PC-9 (cell line): Measurements from ENCODE around the gene PTK6. TPM values are rescaled to one million over a fixed set of nuclear protein-coding genes. Genes with fewer than 3 reads are reported as not detected.

Source experiments
- BruUV-seq: library from RNA; stranded (reverse); fragments of 400-500 nt; replicated peaks from 2 replicates; lab custom pipeline; 2021; lab: Mats Ljungman, UMichigan
- CTCF ChIA-PET: fragments of 300-600 bp; sonication (Branson Sonifier 250); formaldehyde crosslinking; loops from one replicate; lab custom pipeline; 2022; ENCODE audit warnings: antibody characterized with exemption; lab: Charles Lee
- POLR2A ChIA-PET: fragments of 300-600 bp; sonication (Branson Sonifier 250); formaldehyde crosslinking; loops from one replicate; lab custom pipeline; 2022; ENCODE audit warnings: antibody characterized with exemption; ENCODE audit not compliant: unreplicated experiment; lab: Charles Lee
- DNase-seq, 2 experiments: peaks; one replicate each; pipeline versions ENCODE4 v3.0.0 to v3.0.0-alpha.2; 2015 to 2022; ENCODE audit warnings: mixed read lengths in 1 of 2
- H2AFZ ChIP-seq: fragments of 200-600 bp; sonication (generic); 2 replicates; pipeline ENCODE4 v1.8.1; 2017; ENCODE audit warnings: antibody characterized with exemption
- H3F3A ChIP-seq: fragments of 200-600 bp; sonication (generic); 2 replicates; pipeline ENCODE4 v1.8.1; 2017; ENCODE audit warnings: antibody characterized with exemption, mild to moderate bottlenecking, low read depth; ENCODE audit not compliant: insufficient read depth
- H3K27ac ChIP-seq: fragments of 200-600 bp; sonication (generic); 2 replicates; pipeline ENCODE4 v1.6.1; 2016; ENCODE audit warnings: mixed run types
- H3K27me3 ChIP-seq: fragments of 200-600 bp; sonication (generic); 2 replicates; pipeline ENCODE4 v1.6.1; 2016; ENCODE audit warnings: low read depth, mixed run types; ENCODE audit not compliant: insufficient read depth
- H3K36me3 ChIP-seq: fragments of 200-600 bp; sonication (generic); 2 replicates; pipeline ENCODE4 v1.6.1; 2016; ENCODE audit warnings: low read depth, mixed run types
- H3K4me1 ChIP-seq: fragments of 200-600 bp; sonication (generic); replicated peaks from 2 replicates; pipeline ENCODE4 v1.6.1; 2016; ENCODE audit warnings: mixed run types; ENCODE audit not compliant: insufficient read depth
- H3K4me2 ChIP-seq: fragments of 200-600 bp; sonication (generic); 2 replicates; pipeline ENCODE4 v1.6.1; 2017; ENCODE audit warnings: mixed run types
- H3K4me3 ChIP-seq: fragments of 200-600 bp; sonication (generic); 2 replicates; pipeline ENCODE4 v1.6.1; 2016; ENCODE audit warnings: mixed run types
- H3K79me2 ChIP-seq: fragments of 200-600 bp; sonication (generic); 2 replicates; pipeline ENCODE4 v1.6.1; 2017; ENCODE audit warnings: low read depth, mixed run types
- H3K9me2 ChIP-seq: fragments of 200-600 bp; sonication (generic); 2 replicates; pipeline ENCODE4 v1.8.1; 2017; ENCODE audit warnings: mild to moderate bottlenecking; ENCODE audit not compliant: insufficient read depth
- H3K9me3 ChIP-seq: fragments of 200-600 bp; sonication (generic); 2 replicates; pipeline ENCODE4 v1.8.1; 2016; ENCODE audit warnings: low read depth; ENCODE audit not compliant: insufficient read depth
- H4K20me1 ChIP-seq: fragments of 200-600 bp; sonication (generic); 2 replicates; pipeline ENCODE4 v1.8.1; 2017; ENCODE audit not compliant: insufficient read depth
- CTCF ChIP-seq: fragments of 200-600 bp; sonication (generic); conservative IDR thresholded peaks from 2 replicates; pipeline ENCODE4 v1.6.1; 2017; ENCODE audit warnings: mixed run types, antibody characterized with exemption, mild to moderate bottlenecking, moderate library complexity
- EZH2 ChIP-seq: fragments of 200-600 bp; sonication (generic); IDR thresholded peaks from 2 replicates; pipeline ENCODE4 v1.8.0; 2017; ENCODE audit warnings: antibody characterized with exemption, low read depth
- intact Hi-C: fragments of 100-400 bp; cut with micrococcal nuclease; formaldehyde crosslinking; loops from one replicate; pipeline ENCODE4 v1.10.0; 2022; ENCODE audit not compliant: unreplicated experiment
- total RNA-seq: library from RNA; stranded (reverse); gene quantifications from 2 replicates; pipeline ENCODE4 v1.2.3, GENCODE V29; 2021

The PTK6 gene
- total RNA-seq, 1 experiment from 2014 or later: 12.9 TPM

- intact Hi-C loops: loop anchor here (10.0 kb wide), 1 partner anchor 54 kb away; no protein-coding TSS in a partner anchor
- no peaks in the 10 kb centered on the region for H3K79me2 ChIP-seq
- H3K9me3 ChIP-seq: no peaks in the 10 kb centered on the region
- H3K4me2 ChIP-seq: peak within 1 kb of the TSS; percentile 51
- peaks cover 36% of the 10 kb centered on the region for H3K27me3 ChIP-seq
- TF ChIP-seq CTCF (no peak), EZH2 (no peak)
- H3K4me3 ChIP-seq: peak within 1 kb of the TSS; percentile 50; the same call in 1 of the 2 replicates
- no peaks in the 10 kb centered on the region for H3K9me2 ChIP-seq
- no peaks in the 10 kb centered on the region for H3K4me1 ChIP-seq
- CTCF ChIA-PET: no interaction called here
- POLR2A ChIA-PET: no interaction called here
- no peak within 1 kb of the TSS for H3K27ac ChIP-seq
- H3K36me3 ChIP-seq: no peaks in the 10 kb centered on the region
- peaks cover 3% of the 10 kb centered on the region; the same call in 1 of the 2 replicates for H4K20me1 ChIP-seq
- no TSS peak for BruUV-seq
- peak in 1 of 2 experiments; percentile 32 for DNase-seq
- H2AFZ ChIP-seq: no peak within 1 kb of the TSS
- peaks cover 9% of the 10 kb centered on the region for H3F3A ChIP-seq
Measured at GRCh38 chr20:63498960-63499337, 38.2 kb downstream of the PTK6 start, which contains the start of gene EEF1A2. TSS of gene EEF1A2 (minus strand) at chr20:63499083. CDS start at chr20:63497763, 1,320 bp downstream.

- Histone ChIP-seq H3F3A (peaks cover 9% of the 10 kb centered on the region), H3K27ac (no peak overlapping the region), H3K4me2 (peak overlapping the region; percentile 51), H2AFZ (no peak overlapping the region), H3K4me1 (no peaks in the 10 kb centered on the region), H3K9me2 (no peaks in the 10 kb centered on the region), H3K36me3 (no peaks in the 10 kb centered on the region), H3K27me3 (peaks cover 29% of the 10 kb centered on the region), H3K4me3 (peak overlapping the region; percentile 29; the same call in 1 of the 2 replicates), H4K20me1 (peaks cover 3% of the 10 kb centered on the region; the same call in 1 of the 2 replicates), H3K9me3 (no peaks in the 10 kb centered on the region), H3K79me2 (no peaks in the 10 kb centered on the region)
- BruUV-seq: no TSS peak
- peak; percentile 43 to 77 for DNase-seq
- intact Hi-C loops: loop anchor here (10.0 kb wide), 1 partner anchor 53 kb away; no protein-coding TSS in a partner anchor
- POLR2A ChIA-PET: interaction anchor here (0.6 to 0.7 kb wide), 2 partner anchors 22 to 37 kb away, joined by 3 read pairs; partner anchors contain the start of gene PPDPF
- TF ChIP-seq CTCF (no peak), EZH2 (0 out of 2 replicates have a peak, but pooled peaks have one; percentile 63)
- CTCF ChIA-PET: no interaction called here
Measured at GRCh38 chr20:63497946-63498935, 38.9 kb downstream of the PTK6 start.

GRCh38 chr20:63497138-63497945 is 39.8 kb downstream of the PTK6 start:
- Histone ChIP-seq H3K4me3 (peak overlapping the region; percentile 29; the same call in 1 of the 2 replicates), H3K4me1 (no peaks in the 10 kb centered on the region), H4K20me1 (peaks cover 3% of the 10 kb centered on the region; the same call in 1 of the 2 replicates), H3K27ac (no peak overlapping the region), H3F3A (peaks cover 9% of the 10 kb centered on the region), H3K79me2 (no peaks in the 10 kb centered on the region), H3K4me2 (peak overlapping the region; percentile 51), H2AFZ (no peak overlapping the region), H3K27me3 (peaks cover 24% of the 10 kb centered on the region), H3K9me3 (no peaks in the 10 kb centered on the region), H3K9me2 (no peaks in the 10 kb centered on the region), H3K36me3 (no peaks in the 10 kb centered on the region)
- TSS peak; percentile 65 for BruUV-seq
- ChIA-PET CTCF (no interaction called here), POLR2A (interaction anchor here (0.7 kb wide), 1 partner anchor 38 kb away, joined by 3 read pairs; no protein-coding TSS in a partner anchor)
- no peak for DNase-seq
- intact Hi-C loops: loop anchor here (10.0 kb wide), 1 partner anchor 53 kb away; no protein-coding TSS in a partner anchor
- TF ChIP-seq EZH2 (no peak), CTCF (no peak)
